Measurements from ENCODE around the gene C11orf42.

The C11orf42 gene

GRCh38 chr11:6205366-6205765, at the start of gene C11orf42:
Gene C11orf42 (plus strand): TSS chr11:6205557. CDS start chr11:6205616, 59 bp downstream.
- TF ChIP-seq POLR2A (IDR thresholded peaks at IDR 0.05; ENCODE audit: low read length) (no peak), GATA1 (IDR thresholded peaks at IDR 0.05; ENCODE audit: low read depth, low read length) (no peak)
- no peak for DNase-seq

GRCh38 chr11:6156628-6157359, 48.6 kb upstream of the C11orf42 start:
- DNase-seq, result no peak
- TF ChIP-seq POLR2A (IDR thresholded peaks at IDR 0.05; ENCODE audit: low read length), result no peak
- TF ChIP-seq GATA1 (IDR thresholded peaks at IDR 0.05; ENCODE audit: low read depth, low read length), result no peak

- DNase-seq, result no peak
- TF ChIP-seq POLR2A (IDR thresholded peaks at IDR 0.05; ENCODE audit: low read length) (no peak), GATA1 (IDR thresholded peaks at IDR 0.05; ENCODE audit: low read depth, low read length) (no peak)
These were observed 35.1 kb upstream of the C11orf42 start, which contains the start of gene OR52B2 for GRCh38 chr11:6170226-6170625. Gene OR52B2 (minus strand): TSS chr11:6170326. CDS start chr11:6170326, 0 bp downstream.

- TF ChIP-seq POLR2A (IDR thresholded peaks at IDR 0.05; ENCODE audit: low read length), result no peak
- TF ChIP-seq GATA1 (IDR thresholded peaks at IDR 0.05; ENCODE audit: low read depth, low read length), result no peak
- DNase-seq, result no peak
These were observed 29.9 kb upstream of the C11orf42 start for GRCh38 chr11:6175440-6175839.

GRCh38 chr11:6191742-6192141, 13.6 kb upstream of the C11orf42 start:
- TF ChIP-seq GATA1 (IDR thresholded peaks at IDR 0.05; ENCODE audit: low read depth, low read length) (no peak), POLR2A (IDR thresholded peaks at IDR 0.05; ENCODE audit: low read length) (no peak)

GRCh38 chr11:6194065-6194581, 11.2 kb upstream of the C11orf42 start:
- TF ChIP-seq GATA1 (IDR thresholded peaks at IDR 0.05; ENCODE audit: low read depth, low read length), result no peak
- no peak for TF ChIP-seq POLR2A (IDR thresholded peaks at IDR 0.05; ENCODE audit: low read length)
- DNase-seq, result no peak

More at GRCh38 chr11:6191742-6192141, 13.6 kb upstream of the C11orf42 start:
- DNase-seq, result no peak

- TF ChIP-seq POLR2A (IDR thresholded peaks at IDR 0.05; ENCODE audit: low read length) (no peak), GATA1 (IDR thresholded peaks at IDR 0.05; ENCODE audit: low read depth, low read length) (no peak)
- no peak for DNase-seq
These were observed 9.0 kb upstream of the C11orf42 start for GRCh38 chr11:6196396-6196795.

GRCh38 chr11:6197466-6198200, 7.7 kb upstream of the C11orf42 start:
- DNase-seq, result no peak

GRCh38 chr11:6199174-6199810, 6.1 kb upstream of the C11orf42 start, which contains the start of gene OR52W1:
Gene OR52W1 (plus strand): TSS chr11:6199224. CDS start chr11:6199224, 0 bp downstream.
- TF ChIP-seq POLR2A (IDR thresholded peaks at IDR 0.05; ENCODE audit: low read length), result no peak
- TF ChIP-seq GATA1 (IDR thresholded peaks at IDR 0.05; ENCODE audit: low read depth, low read length), result no peak
- DNase-seq, result no peak

More at GRCh38 chr11:6197466-6198200, 7.7 kb upstream of the C11orf42 start:
- TF ChIP-seq POLR2A (IDR thresholded peaks at IDR 0.05; ENCODE audit: low read length) (no peak), GATA1 (IDR thresholded peaks at IDR 0.05; ENCODE audit: low read depth, low read length) (no peak)

GRCh38 chr11:6200975-6201374, 4.4 kb upstream of the C11orf42 start:
- TF ChIP-seq POLR2A (IDR thresholded peaks at IDR 0.05; ENCODE audit: low read length) (no peak), GATA1 (IDR thresholded peaks at IDR 0.05; ENCODE audit: low read depth, low read length) (no peak)
- peak in 1 of 2 experiments; percentile 8 for DNase-seq

- no peak for DNase-seq
- TF ChIP-seq POLR2A (IDR thresholded peaks at IDR 0.05; ENCODE audit: low read length), result no peak
- no peak for TF ChIP-seq GATA1 (IDR thresholded peaks at IDR 0.05; ENCODE audit: low read depth, low read length)
These were observed 3.9 kb upstream of the C11orf42 start for GRCh38 chr11:6201481-6201880.

- no peak for DNase-seq
- TF ChIP-seq GATA1 (IDR thresholded peaks at IDR 0.05; ENCODE audit: low read depth, low read length), result no peak
- TF ChIP-seq POLR2A (IDR thresholded peaks at IDR 0.05; ENCODE audit: low read length), result no peak
These were observed 3.3 kb upstream of the C11orf42 start for GRCh38 chr11:6202041-6202440.

- no peak for DNase-seq
- no peak for TF ChIP-seq GATA1 (IDR thresholded peaks at IDR 0.05; ENCODE audit: low read depth, low read length)
- no peak for TF ChIP-seq POLR2A (IDR thresholded peaks at IDR 0.05; ENCODE audit: low read length)
These were observed 2.0 kb upstream of the C11orf42 start for GRCh38 chr11:6203327-6203726.

- TF ChIP-seq GATA1 (IDR thresholded peaks at IDR 0.05; ENCODE audit: low read depth, low read length), result no peak
- no peak for TF ChIP-seq POLR2A (IDR thresholded peaks at IDR 0.05; ENCODE audit: low read length)
- no peak for DNase-seq
These were observed 651 bp upstream of the C11orf42 start for GRCh38 chr11:6204706-6205105.
